Measurements from ENCODE around the gene NTM.

GRCh38 chr11:131865860-131866259, 495.4 kb downstream of the NTM start:
- TF ChIP-seq CTCF (IDR thresholded peaks at IDR 0.05) (no peak), POLR2A (IDR thresholded peaks at IDR 0.05) (no peak)

Measured in adrenal gland (tissue), 5 donors.